Inflammatory macrophage treated with lipopolysaccharide for 4 hours (primary cell): ENCODE data around the gene IQCK.

ENCODE experiments used
- DNase-seq: peaks from one replicate; pipeline ENCODE4 v3.0.0-alpha.2; 2020

Gene IQCK

DNA sequence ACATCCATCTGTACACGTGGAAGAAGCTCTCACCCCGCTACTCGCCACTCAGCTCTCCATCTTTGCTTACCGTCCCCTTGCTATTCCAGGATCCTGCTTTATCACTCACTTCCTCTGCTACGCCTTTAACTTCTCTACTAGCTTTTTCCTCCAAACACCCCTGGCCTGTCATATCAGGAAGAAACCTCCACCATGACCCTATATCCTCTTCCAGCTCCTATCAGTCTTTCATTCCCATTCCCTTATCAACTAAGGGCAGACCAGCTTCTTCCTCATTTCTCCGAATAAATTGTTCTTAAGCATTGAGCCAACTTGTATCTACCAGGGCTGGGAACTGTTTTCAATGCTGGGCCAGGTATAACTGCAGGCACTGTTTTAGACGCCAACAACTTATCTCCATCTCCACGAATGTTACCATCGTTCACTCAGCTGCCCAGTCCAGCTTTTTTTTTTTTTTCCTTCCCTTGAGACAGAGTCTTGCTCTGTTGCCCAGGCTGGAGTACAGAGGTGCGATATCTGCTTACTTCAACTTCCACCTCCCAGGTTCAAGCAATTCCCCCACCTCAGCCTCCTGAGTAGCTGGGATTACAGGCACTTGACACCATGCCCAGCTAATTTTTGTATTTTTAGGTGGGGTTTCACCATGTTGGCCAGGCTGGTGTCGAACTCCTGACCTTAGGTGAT is 4.3 kb downstream of the IQCK start:
- no peak for DNase-seq

DNA sequence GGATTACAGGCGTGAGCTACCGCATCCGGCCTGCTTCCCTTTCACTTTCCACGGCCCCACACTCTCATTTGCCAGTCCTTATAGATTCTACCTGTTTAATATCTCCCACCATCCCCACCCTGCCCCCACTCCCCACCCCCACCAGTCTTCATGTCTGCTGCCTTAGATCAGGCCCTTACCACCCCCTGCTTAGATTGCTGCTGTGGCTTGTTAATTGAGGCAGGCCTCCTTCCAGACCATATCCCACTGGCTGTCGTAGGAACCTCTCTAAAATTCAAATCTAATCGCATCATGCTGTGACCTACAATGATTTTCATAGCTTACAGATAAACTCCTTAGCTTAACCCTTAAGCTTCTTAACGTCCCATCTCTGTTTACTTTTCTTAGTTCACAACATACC is 4.9 kb downstream of the IQCK start:
- DNase-seq, result no peak

DNA sequence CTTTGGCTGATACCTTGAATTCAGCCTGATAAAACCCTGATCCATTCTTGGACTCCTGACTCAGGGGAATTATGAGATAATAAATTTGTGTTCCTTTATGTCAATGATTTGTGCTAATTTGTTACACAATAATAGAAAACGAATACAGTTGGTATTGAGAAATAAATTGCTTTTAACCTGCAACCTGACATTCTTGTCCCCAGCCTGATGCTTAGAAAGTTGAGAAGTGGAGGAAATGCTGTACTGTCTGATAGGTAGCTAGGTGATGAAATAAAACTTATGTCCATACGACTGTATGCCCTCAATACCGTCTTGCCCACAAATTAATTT is 10.5 kb downstream of the IQCK start:
- no peak for DNase-seq

DNA sequence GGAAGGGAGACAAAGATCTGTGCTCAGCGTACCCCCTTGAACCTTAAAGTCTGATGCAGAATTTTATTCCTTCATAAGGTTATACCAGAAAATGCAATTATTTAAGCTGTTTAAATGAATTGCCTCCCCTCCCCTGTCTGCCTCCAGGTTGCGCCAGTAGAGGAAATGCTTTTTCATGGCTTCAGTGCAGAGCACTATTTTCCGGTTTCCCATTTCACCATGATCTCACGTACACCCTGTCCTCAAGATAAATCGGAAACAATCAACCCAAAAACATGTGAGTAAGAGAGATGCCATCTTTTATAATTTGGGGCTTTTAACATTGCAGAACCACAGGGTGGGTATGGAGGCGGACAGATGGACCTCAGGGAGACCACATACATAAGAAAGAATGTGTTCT is 15.5 kb downstream of the IQCK start:
- no peak for DNase-seq

DNA sequence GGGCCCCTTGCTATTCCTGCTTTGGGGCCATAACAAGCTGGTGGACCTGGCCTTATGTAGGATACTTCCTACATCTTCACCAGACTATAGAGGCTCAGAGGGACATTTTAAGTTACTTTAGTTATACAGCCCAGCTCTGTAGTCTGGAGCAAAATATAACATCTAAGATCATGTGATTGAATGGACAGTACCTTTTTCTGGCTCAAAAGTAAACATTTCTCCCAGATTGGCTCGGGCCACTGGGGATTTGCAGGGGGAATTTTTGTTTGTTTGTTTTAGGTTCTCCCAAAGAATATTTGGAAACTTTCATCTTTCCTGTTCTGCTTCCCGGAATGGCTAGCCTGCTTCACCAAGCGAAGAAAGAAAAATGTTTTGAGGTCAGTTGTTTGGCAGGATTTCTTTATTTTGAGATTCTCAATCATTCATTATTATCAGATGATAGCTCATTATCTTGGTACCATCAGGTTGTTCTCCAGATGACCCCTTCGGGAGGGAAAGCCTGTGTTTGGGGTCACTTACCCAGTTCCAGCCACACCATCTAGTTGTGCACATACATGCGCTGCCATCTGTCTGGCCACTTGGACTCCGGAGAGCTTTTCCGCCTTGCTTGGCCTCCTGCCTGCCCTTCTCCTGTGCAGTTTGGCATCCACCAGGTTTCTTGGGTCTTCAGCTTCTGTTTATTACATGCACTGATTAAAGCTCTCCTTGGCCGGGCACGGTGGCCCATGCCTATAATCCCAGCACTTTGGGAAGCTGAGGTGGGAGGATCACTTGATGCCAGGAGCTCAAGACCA is 17.2 kb downstream of the IQCK start:
- DNase-seq, result no peak

DNA sequence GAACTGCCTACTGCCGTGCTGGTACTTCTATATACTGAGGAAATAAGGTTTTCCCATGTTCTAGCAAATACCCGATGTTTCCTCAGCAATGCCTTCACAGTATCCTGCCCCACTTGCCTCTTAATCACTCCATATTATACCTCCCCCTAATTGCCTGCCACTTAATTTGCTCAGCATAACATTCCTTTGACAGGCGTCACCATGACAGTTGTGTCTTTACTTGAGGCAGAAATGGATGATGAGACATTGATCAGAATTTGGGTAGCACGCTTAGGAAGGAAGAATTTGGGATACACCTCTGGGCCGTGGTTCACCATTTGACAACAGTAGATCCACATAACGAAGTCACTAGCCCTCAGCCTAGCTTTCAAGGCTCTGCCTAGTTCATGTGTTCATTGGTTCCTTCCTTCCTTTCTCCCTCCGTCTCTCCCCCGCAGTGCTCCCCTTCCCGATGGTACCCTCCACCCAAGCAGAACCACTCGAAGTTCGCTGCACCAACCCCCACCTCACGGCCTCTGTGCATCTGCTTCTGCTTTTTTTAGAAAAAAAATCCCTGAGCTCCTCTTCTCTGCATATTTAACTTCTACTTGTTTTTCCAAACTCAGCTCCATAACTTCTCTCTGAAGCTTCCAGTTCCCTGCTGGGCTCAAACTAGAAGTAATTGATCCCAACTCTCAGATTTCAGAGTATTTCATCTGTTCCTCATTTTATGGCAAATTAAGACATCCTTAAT is 19.4 kb downstream of the IQCK start:
- DNase-seq, result peak; percentile 9

GRCh38 chr16:19741354-19741753 is 23.3 kb downstream of the IQCK start:
- DNase-seq, result no peak

DNA sequence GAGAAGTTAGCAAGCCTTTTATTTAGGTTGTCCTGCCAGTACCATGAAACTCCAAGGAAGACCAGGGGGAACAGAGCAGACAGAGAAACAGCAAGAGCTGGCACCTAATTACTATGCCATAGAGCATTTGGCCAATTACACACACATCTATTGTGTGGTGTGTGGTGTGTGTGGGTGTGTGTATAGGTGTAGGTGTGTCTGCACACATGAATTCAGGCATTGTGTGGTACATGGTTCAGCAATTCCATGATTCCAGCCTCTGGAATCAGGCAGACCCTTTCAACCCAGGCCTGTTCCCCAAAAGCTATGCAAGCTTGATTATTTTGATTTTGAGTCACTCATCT is 25.7 kb downstream of the IQCK start:
- DNase-seq, result no peak

DNA sequence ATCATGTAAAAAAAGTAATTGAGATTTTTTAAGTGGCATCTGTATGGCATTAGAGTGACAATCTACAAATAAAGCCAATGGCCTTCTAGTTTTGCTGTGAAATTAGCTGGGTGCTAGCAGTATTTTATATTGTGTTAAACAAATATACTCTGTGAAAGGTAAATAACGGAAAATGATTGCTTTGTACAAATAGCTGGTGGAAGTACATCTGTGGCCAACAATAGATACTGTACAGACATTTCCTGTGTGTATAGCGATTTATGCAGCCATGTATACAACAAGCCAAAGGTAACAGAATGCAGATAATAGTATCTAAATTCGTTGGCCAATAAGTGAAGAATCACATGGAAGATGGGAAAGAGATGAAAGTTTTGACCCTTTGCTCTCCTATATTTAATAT is 26.6 kb downstream of the IQCK start:
- no peak for DNase-seq

GRCh38 chr16:19745286-19746010 is 27.4 kb downstream of the IQCK start:
- no peak for DNase-seq

DNA sequence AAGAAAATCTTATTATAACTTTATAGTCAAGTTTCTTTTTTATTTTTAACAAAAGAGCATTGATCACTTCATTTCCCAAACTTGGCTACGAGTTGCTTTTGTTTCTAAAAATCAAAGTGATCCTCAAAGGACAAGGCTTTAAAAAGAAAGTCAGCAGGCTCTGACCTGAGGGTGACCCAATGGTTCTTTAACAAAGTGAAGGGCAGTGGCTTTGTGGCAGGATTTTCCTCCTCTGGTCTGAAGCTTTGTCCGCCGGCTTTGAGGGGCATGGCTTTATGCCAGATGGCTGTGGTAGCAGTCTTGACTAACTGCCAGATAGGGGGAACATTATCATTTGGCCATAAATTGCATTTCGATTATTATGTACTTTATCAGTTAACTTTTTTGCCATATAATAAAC is 28.5 kb downstream of the IQCK start:
- DNase-seq, result no peak

DNA sequence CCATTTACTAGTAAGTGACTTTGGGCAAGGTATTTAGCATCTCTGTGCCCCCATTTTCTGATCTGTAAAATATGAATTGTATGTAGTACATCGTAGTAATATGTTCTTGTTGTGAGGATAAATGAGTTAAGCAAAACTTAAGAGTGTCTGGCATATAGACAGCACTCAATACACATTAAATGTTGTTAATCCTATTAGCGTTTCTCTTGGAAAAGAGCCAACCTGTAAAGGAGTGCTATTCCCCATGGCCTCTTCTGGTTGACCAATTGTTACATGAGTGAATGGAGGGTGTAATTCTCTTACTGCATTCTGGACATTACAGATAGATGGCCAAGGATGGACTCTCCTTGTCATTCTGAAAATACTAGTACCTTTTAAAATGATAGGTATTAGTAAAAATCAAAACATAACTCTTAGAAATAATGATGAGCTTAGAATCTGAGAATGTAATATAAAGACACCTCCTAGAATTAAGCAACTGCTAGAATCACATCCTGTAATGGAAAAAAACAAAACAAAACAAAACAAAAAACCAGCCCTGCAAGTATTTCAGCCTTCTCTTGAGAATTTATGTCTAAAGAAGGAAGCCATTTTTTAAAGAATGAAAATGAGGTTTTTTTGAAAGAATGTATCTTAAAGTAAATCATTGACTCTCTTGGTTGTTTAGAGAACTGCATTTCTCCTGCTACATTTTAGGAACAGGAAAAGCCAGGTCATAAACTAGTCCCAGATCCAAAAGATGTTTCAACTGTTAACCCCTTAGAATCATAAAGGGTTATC is 30.5 kb downstream of the IQCK start:
- no peak for DNase-seq

- DNase-seq, result peak; percentile 14
These were observed 31.6 kb downstream of the IQCK start for GRCh38 chr16:19749571-19750080.

DNA sequence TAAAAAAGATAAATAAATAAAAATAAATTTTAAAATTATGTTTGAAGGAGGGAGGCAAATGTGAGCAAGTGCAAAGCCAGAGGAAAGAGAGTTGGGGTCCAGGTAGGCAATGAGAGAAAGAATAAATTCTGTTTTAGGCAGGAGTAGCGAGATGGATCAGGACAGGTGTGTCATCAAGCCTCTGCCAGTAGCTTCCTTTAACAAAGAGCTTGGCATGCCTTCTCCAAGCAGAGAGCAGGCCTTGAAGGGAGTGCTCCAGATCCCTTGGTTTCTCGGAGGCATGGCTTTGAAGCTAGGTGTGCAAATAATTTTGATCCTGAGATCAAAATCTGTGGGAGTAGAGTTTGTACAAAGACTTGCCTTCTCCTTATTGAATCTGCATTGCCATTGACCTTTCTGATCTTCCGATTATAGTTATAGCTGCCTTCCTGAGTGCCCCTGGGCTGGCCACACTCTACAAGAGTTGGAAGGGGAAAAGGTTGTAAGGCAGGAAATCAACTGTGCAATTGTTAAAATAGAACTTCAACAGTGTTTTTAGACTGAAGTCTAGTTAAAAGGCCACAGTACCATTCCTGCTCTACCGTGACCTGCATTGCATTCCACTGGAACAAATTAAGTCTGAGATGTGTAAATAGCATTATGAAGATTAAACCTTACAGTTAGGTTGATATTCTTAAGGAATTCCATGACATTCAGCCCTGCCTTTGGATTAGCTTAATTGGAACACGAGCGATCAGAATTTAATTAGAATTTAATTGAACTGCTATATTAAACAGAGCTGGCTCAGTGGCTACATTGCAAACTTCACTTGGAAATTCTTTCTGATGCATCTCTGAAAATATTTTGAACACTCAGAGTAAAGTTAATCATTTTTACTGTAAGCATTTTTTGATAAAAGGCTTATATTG is 33.7 kb downstream of the IQCK start:
- no peak for DNase-seq

DNA sequence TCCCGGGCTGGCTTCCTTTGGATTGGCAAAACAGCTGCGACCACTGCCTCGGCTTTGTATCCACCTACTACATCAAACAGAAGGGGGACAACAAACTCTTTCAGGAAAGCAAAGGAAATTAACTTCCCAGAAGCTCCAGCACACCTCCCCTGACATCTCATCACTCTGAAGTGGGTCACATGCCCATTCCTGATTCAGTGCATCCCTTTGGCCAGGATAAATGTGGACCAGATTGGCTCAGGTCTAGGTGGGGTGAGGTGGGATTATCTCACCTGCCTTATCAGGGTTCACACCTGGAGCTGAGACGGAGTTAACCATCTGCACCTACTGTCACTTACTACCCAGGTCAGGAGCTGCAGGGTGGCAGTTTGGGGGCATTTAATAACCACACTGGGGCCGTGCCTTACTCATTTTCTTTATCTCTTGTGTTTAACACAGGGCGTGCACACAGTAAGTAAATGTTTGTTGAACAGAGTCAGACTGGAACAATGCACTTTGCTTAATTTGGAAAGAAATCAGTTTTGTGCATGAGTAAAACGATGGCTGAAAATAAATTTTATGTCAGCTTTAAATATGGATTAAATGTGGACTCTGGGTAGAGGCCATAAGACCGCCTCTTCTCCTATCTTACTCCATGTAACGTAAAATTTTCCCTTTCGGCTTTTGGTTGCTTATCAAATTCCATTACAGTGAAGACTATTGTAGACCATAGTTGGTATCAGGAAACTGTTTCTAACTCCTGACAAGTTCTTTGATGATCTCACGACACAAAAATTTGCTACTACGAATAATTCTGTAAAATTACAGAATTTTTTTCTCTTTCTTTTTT is 36.0 kb downstream of the IQCK start:
- no peak for DNase-seq

GRCh38 chr16:19754644-19755036 is 36.6 kb downstream of the IQCK start:
- no peak for DNase-seq

DNA sequence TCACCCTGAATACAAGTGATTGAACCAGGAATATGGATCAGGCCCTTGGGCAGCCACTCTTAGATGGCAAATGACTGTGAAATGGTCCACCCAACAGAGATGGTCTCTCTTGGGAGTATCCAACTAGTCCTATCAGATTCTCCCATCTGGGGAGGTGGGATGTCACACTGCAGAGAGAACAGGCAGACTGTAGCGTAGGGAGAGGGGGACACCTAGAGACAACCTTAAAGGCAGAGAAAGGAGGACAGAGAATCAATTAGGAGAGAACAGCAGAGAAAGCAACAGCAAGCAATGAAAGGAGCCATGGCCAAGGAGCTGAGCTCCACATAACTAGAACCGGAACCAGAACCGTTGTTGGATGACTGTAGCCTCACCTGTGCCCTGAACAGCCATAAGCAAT is 37.2 kb downstream of the IQCK start:
- DNase-seq, result no peak

DNA sequence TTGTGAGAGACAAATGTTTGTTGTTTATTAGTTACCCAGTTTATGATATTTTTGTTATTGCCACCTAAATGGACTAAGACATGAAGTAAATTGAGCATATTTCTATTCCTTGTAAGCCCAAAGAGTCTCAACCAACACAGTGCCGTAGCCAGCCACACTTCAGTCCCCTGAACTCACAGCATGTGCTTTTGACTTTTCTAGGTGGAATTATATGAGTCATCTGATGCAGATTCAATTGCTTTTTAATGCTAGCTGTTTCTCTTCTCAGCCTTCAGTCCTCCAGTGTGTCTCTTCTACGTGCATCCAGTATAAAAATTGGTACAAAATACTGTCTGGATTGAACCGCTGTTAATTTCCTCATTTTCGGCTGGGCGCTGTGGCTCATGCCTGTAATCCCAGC is 39.0 kb downstream of the IQCK start:
- DNase-seq, result no peak

DNA sequence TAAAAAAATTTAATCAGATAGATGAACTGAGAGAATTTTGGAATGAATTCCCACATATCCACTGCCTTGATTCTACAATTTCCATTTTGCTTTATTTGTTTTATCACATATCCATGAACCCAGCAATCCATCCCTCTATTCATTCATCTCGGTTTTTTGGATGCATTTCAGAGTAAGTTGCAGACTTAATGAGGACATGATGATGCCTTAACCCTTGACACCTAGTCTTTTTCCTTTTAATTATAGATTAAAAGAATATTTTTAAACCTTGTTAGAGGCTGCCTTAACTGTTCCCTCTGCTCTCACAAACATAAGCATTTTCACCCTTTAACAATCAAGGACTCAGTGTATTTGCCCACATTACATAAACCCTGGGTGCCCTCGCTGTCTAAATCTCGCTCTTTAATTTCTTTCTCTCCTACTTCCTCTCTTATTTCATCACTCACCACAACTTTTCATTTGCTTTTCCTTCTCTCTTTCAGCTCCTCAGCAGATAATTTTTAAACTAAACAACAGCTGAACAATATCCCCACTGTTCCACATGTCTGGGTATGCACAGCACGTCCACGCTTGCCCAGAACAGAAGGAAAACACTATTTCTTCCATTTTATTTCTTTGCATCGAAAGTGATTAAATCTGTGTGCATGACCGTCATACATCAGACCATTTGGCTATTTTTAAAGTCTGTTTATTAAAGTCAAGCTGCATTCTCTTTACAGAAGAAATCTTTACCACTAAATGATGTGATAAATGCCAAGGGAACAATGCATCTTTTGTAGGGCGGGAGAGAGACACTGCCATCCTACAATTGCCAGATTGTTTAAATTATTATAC is 39.9 kb downstream of the IQCK start:
- peak; percentile 43 for DNase-seq
